ENCODE measurements around the gene IFT74.
A peak's percentile ranks its signal among the peaks of the same experiment; 100 is the strongest.

IFT74 gene

GRCh38 chr9:26954050-26954508, 2.1 kb upstream of the IFT74 start:
- Histone ChIP-seq H2BK15ac (replicated peaks; ENCODE audit: low read depth) (no peak overlapping the region), H3K27me3 (ENCODE audit: insufficient read depth, low read length, poor library complexity) (no peaks in the 10 kb centered on the region), H4K8ac (ENCODE audit: low read depth, low read length) (no peak overlapping the region), H2BK120ac (ENCODE audit: low read depth, low read length) (no peak overlapping the region), H3K9ac (ENCODE audit: low read length) (no peak overlapping the region), H3K18ac (ENCODE audit: low read length) (no peak overlapping the region), H3K27ac (ENCODE audit: low read depth, low read length) (no peak overlapping the region), H3K36me3 (ENCODE audit: control insufficient read depth, insufficient read depth, low read length) (no peaks in the 10 kb centered on the region), H3K23ac (ENCODE audit: low read length) (no peak overlapping the region), H3K4me3 (ENCODE audit: low read length) (no peak overlapping the region), H3K79me1 (ENCODE audit: low read length) (no peaks in the 10 kb centered on the region), H3K4ac (ENCODE audit: low read depth, low read length) (no peak overlapping the region), H2BK5ac (ENCODE audit: low read length) (no peak overlapping the region), H3K56ac (ENCODE audit: low read length) (no peak overlapping the region), H3K79me2 (ENCODE audit: control insufficient read depth, insufficient read depth, low read length) (no peaks in the 10 kb centered on the region), H4K5ac (ENCODE audit: low read length) (no peak overlapping the region), H2AK5ac (ENCODE audit: low read length) (no peak overlapping the region), H3K4me2 (ENCODE audit: low read length) (no peak overlapping the region), H3K4me1 (ENCODE audit: control insufficient read depth, low read depth, low read length) (no peaks in the 10 kb centered on the region)
- no CpG with 5 or more reads among the region's 3 CpGs for WGBS (ENCODE audit: extremely low coverage, insufficient coverage, low lambda C conversion rate)
- DNase-seq: no peak

GRCh38 chr9:26955222-26955903, 849 bp upstream of the IFT74 start:
- Histone ChIP-seq H3K27ac (ENCODE audit: low read depth, low read length) (no peak overlapping the region), H2AK5ac (ENCODE audit: low read length) (no peak overlapping the region), H4K5ac (ENCODE audit: low read length) (no peak overlapping the region), H3K4me1 (ENCODE audit: control insufficient read depth, low read depth, low read length) (no peaks in the 10 kb centered on the region), H3K4me3 (ENCODE audit: low read length) (peak overlapping the region; percentile 69), H3K18ac (ENCODE audit: low read length) (no peak overlapping the region), H2BK5ac (ENCODE audit: low read length) (no peak overlapping the region), H2BK15ac (replicated peaks; ENCODE audit: low read depth) (no peak overlapping the region), H3K56ac (ENCODE audit: low read length) (peak overlapping the region; percentile 88), H3K79me1 (ENCODE audit: low read length) (no peaks in the 10 kb centered on the region), H3K9ac (ENCODE audit: low read length) (peak overlapping the region; percentile 86), H2BK120ac (ENCODE audit: low read depth, low read length) (no peak overlapping the region), H3K4me2 (ENCODE audit: low read length) (peak overlapping the region; percentile 97), H4K8ac (ENCODE audit: low read depth, low read length) (no peak overlapping the region), H3K36me3 (ENCODE audit: control insufficient read depth, insufficient read depth, low read length) (no peaks in the 10 kb centered on the region), H3K23ac (ENCODE audit: low read length) (no peak overlapping the region), H3K4ac (ENCODE audit: low read depth, low read length) (peak overlapping the region; percentile 70), H3K79me2 (ENCODE audit: control insufficient read depth, insufficient read depth, low read length) (no peaks in the 10 kb centered on the region), H3K27me3 (ENCODE audit: insufficient read depth, low read length, poor library complexity) (no peaks in the 10 kb centered on the region)
- no CpG with 5 or more reads among the region's 4 CpGs for WGBS (ENCODE audit: extremely low coverage, insufficient coverage, low lambda C conversion rate)
- DNase-seq: peak; percentile 31

GRCh38 chr9:26956860-26957233, 635 bp downstream of the IFT74 start:
- Histone ChIP-seq H2BK15ac (replicated peaks; ENCODE audit: low read depth) (no peak overlapping the region), H2BK120ac (ENCODE audit: low read depth, low read length) (no peak overlapping the region), H3K79me1 (ENCODE audit: low read length) (no peaks in the 10 kb centered on the region), H2AK5ac (ENCODE audit: low read length) (no peak overlapping the region), H3K27ac (ENCODE audit: low read depth, low read length) (peak overlapping the region; percentile 13), H3K36me3 (ENCODE audit: control insufficient read depth, insufficient read depth, low read length) (no peaks in the 10 kb centered on the region), H3K23ac (ENCODE audit: low read length) (no peak overlapping the region), H3K4me1 (ENCODE audit: control insufficient read depth, low read depth, low read length) (no peaks in the 10 kb centered on the region), H3K4me3 (ENCODE audit: low read length) (peak overlapping the region; percentile 83), H3K9ac (ENCODE audit: low read length) (peak overlapping the region; percentile 87), H3K4ac (ENCODE audit: low read depth, low read length) (no peak overlapping the region), H3K56ac (ENCODE audit: low read length) (peak overlapping the region; percentile 92), H3K27me3 (ENCODE audit: insufficient read depth, low read length, poor library complexity) (no peaks in the 10 kb centered on the region), H3K79me2 (ENCODE audit: control insufficient read depth, insufficient read depth, low read length) (no peaks in the 10 kb centered on the region), H4K8ac (ENCODE audit: low read depth, low read length) (no peak overlapping the region), H3K4me2 (ENCODE audit: low read length) (peak overlapping the region; percentile 72), H3K18ac (ENCODE audit: low read length) (peak overlapping the region; percentile 7), H4K5ac (ENCODE audit: low read length) (no peak overlapping the region), H2BK5ac (ENCODE audit: low read length) (no peak overlapping the region)
- no CpG with 5 or more reads among the region's 6 CpGs for WGBS (ENCODE audit: extremely low coverage, insufficient coverage, low lambda C conversion rate)
- no peak for DNase-seq

GRCh38 chr9:26971721-26972120, 15.5 kb downstream of the IFT74 start:
- Histone ChIP-seq H3K9ac (ENCODE audit: low read length) (no peak overlapping the region), H3K27ac (ENCODE audit: low read depth, low read length) (no peak overlapping the region)
- no peak for DNase-seq

GRCh38 chr9:26973989-26974388, 17.8 kb downstream of the IFT74 start:
- H3K79me1 ChIP-seq (ENCODE audit: low read length): no peaks in the 10 kb centered on the region
- no CpG with 5 or more reads among the region's 5 CpGs for WGBS (ENCODE audit: extremely low coverage, insufficient coverage, low lambda C conversion rate)
- H3K79me2 ChIP-seq (ENCODE audit: control insufficient read depth, insufficient read depth, low read length): no peaks in the 10 kb centered on the region
- no peak overlapping the region for H3K4ac ChIP-seq (ENCODE audit: low read depth, low read length)
- no peak overlapping the region for H3K4me3 ChIP-seq (ENCODE audit: low read length)
- no peak overlapping the region for H3K18ac ChIP-seq (ENCODE audit: low read length)
- no peak overlapping the region for H3K23ac ChIP-seq (ENCODE audit: low read length)
- no peak overlapping the region for H3K56ac ChIP-seq (ENCODE audit: low read length)
- no peak overlapping the region for H3K4me2 ChIP-seq (ENCODE audit: low read length)
- no peak overlapping the region for H3K27ac ChIP-seq (ENCODE audit: low read depth, low read length)
- no peak overlapping the region for H2BK120ac ChIP-seq (ENCODE audit: low read depth, low read length)
- no peak overlapping the region for H4K8ac ChIP-seq (ENCODE audit: low read depth, low read length)
- H3K27me3 ChIP-seq (ENCODE audit: insufficient read depth, low read length, poor library complexity): no peaks in the 10 kb centered on the region
- H4K5ac ChIP-seq (ENCODE audit: low read length): no peak overlapping the region
- H2AK5ac ChIP-seq (ENCODE audit: low read length): no peak overlapping the region
- DNase-seq: peak; percentile 7
- no peak overlapping the region for H2BK5ac ChIP-seq (ENCODE audit: low read length)
- no peak overlapping the region for H3K9ac ChIP-seq (ENCODE audit: low read length)
- no peaks in the 10 kb centered on the region for H3K36me3 ChIP-seq (ENCODE audit: control insufficient read depth, insufficient read depth, low read length)
- peak overlapping the region; percentile 65 for H2BK15ac ChIP-seq (replicated peaks; ENCODE audit: low read depth)
- H3K4me1 ChIP-seq (ENCODE audit: control insufficient read depth, low read depth, low read length): peaks cover 1% of the 10 kb centered on the region

More at GRCh38 chr9:26971721-26972120, 15.5 kb downstream of the IFT74 start:
- H2BK120ac ChIP-seq (ENCODE audit: low read depth, low read length): no peak overlapping the region
- no peaks in the 10 kb centered on the region for H3K36me3 ChIP-seq (ENCODE audit: control insufficient read depth, insufficient read depth, low read length)
- H2AK5ac ChIP-seq (ENCODE audit: low read length): no peak overlapping the region
- H3K4ac ChIP-seq (ENCODE audit: low read depth, low read length): no peak overlapping the region
- H3K4me2 ChIP-seq (ENCODE audit: low read length): no peak overlapping the region
- H3K79me2 ChIP-seq (ENCODE audit: control insufficient read depth, insufficient read depth, low read length): no peaks in the 10 kb centered on the region
- H3K18ac ChIP-seq (ENCODE audit: low read length): no peak overlapping the region
- no CpG with 5 or more reads among the region's 1 CpG for WGBS (ENCODE audit: extremely low coverage, insufficient coverage, low lambda C conversion rate)
- no peaks in the 10 kb centered on the region for H3K27me3 ChIP-seq (ENCODE audit: insufficient read depth, low read length, poor library complexity)
- no peak overlapping the region for H4K8ac ChIP-seq (ENCODE audit: low read depth, low read length)
- no peak overlapping the region for H2BK15ac ChIP-seq (replicated peaks; ENCODE audit: low read depth)
- H3K56ac ChIP-seq (ENCODE audit: low read length): no peak overlapping the region
- H3K4me1 ChIP-seq (ENCODE audit: control insufficient read depth, low read depth, low read length): peaks cover 1% of the 10 kb centered on the region
- no peak overlapping the region for H3K23ac ChIP-seq (ENCODE audit: low read length)
- H4K5ac ChIP-seq (ENCODE audit: low read length): no peak overlapping the region
- H3K79me1 ChIP-seq (ENCODE audit: low read length): no peaks in the 10 kb centered on the region
- no peak overlapping the region for H3K4me3 ChIP-seq (ENCODE audit: low read length)
- no peak overlapping the region for H2BK5ac ChIP-seq (ENCODE audit: low read length)

GRCh38 chr9:26974927-26975326, 18.7 kb downstream of the IFT74 start:
- no peak overlapping the region for H2AK5ac ChIP-seq (ENCODE audit: low read length)
- H3K36me3 ChIP-seq (ENCODE audit: control insufficient read depth, insufficient read depth, low read length): no peaks in the 10 kb centered on the region
- H2BK5ac ChIP-seq (ENCODE audit: low read length): no peak overlapping the region
- no peaks in the 10 kb centered on the region for H3K79me2 ChIP-seq (ENCODE audit: control insufficient read depth, insufficient read depth, low read length)
- no peaks in the 10 kb centered on the region for H3K79me1 ChIP-seq (ENCODE audit: low read length)
- H3K4me1 ChIP-seq (ENCODE audit: control insufficient read depth, low read depth, low read length): peaks cover 1% of the 10 kb centered on the region
- peak overlapping the region; percentile 31 for H3K9ac ChIP-seq (ENCODE audit: low read length)
- no peak overlapping the region for H4K8ac ChIP-seq (ENCODE audit: low read depth, low read length)
- H3K27ac ChIP-seq (ENCODE audit: low read depth, low read length): no peak overlapping the region
- H2BK15ac ChIP-seq (replicated peaks; ENCODE audit: low read depth): no peak overlapping the region
- no peak overlapping the region for H4K5ac ChIP-seq (ENCODE audit: low read length)
- no CpG with 5 or more reads among the region's 4 CpGs for WGBS (ENCODE audit: extremely low coverage, insufficient coverage, low lambda C conversion rate)
- H3K27me3 ChIP-seq (ENCODE audit: insufficient read depth, low read length, poor library complexity): no peaks in the 10 kb centered on the region
- no peak overlapping the region for H2BK120ac ChIP-seq (ENCODE audit: low read depth, low read length)
- no peak overlapping the region for H3K4me3 ChIP-seq (ENCODE audit: low read length)
- no peak overlapping the region for H3K4ac ChIP-seq (ENCODE audit: low read depth, low read length)
- no peak overlapping the region for H3K18ac ChIP-seq (ENCODE audit: low read length)
- no peak overlapping the region for H3K4me2 ChIP-seq (ENCODE audit: low read length)
- DNase-seq: peak; percentile 45
- H3K23ac ChIP-seq (ENCODE audit: low read length): no peak overlapping the region
- peak overlapping the region; percentile 68 for H3K56ac ChIP-seq (ENCODE audit: low read length)

Measured in mesendoderm (in vitro differentiated cells).